GM18520 (cell line): Measurements from ENCODE around the gene POM121L12.

Experiments used
- ATAC-seq: cut with Tn5 transposase; IDR thresholded peaks from one replicate; pipeline ENCODE4 v1.9.1; 2021; ENCODE audit not compliant: unreplicated experiment

The POM121L12 gene

DNA sequence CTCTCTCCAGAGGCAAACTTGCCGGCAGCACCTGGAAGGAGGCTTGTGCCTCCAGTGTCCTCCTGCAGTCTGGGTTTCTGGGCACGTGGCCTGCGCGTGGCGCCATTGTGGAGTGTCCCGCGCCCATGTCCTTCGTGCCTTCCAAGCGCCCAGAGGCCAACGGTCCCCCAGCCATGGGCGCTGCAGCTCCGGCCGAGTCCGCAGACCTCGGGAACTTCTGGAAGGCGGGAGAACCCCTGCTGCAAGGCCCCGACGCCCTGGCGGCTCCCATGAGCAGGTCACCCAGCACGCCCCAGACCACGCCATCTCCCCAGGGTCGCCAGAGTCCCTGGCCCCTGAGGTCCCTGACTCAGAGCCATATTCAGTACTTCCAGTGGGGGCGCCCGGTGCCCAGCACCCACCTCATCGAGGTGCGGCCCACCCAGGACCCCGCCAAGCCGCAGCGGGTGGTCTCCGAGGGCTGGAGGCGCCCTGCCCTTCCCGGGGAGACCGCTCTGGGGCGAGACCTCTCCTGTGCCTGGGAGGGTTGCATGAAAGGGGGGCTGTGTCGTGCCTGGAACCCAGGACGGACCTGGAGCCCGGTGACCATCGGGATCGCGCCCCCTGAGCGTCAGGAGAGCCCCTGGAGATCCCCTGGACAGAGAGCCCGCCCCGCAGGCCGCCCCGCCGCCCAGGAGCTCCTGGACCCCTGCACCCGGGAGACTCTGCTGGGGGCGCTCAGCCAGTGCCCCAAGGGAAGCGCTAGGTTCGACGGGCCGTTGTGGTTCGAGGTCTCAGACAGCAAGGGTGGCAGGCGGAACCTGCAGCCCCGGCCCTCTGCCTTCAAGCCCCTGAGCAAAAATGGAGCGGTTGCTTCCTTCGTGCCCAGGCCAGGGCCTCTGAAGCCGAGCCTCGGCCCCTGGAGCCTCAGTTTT, at the start of gene POM121L12:
TSS of gene POM121L12 (plus strand) at position 135 of the 914 bp plus-strand sequence. CDS start at position 174, 39 bp downstream.
- ATAC-seq = no peak

DNA sequence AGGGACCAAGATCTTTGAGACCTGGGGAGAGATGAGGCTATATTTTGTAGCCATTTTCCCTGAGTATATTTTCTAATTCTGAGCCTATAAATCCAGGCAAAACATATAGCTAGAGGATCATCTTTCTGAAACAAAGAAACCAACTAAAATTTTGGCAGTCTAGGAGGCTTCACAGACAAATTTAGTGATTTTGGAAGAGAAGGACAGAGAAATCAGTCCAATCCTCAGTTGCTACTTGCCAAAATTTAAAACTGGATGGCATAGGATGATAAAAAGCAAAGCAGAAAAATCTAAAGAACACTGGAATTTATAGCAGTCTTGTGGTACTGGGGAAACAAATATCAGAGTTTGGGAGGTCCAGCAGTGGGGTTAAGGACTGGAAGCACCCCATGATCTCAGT, 43.4 kb upstream of the POM121L12 start:
- no peak for ATAC-seq

DNA sequence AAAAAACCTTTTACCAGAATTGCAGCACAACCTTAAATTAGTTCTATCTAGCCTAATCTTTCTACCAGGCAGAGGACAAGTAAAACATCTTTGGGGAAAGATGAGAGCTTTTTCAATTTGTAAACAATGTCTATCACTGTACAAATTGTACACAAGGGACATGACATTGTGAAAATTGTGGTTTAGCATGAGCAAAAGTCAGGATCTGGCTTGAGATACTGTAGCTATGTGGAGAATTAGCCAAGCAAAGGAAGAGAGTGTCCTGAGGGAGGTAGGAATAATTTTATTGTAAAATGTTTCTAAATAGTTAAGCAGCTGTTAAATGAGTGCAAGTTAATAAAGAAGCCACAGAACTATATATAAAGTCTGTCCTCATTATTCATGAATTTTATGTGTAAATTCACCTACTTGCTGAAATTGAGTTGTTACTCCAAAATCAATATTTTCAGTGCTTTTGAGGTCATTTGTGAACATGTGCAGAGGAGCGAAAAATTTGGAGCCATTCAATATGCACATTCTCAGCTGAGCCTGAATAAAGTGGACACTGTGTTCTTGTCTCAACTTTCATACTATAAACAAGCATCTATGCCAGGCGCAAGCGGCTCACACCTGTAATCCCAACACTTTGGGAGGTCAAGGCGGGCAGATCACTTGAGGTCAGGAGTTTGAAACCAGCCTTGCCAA, 42.8 kb upstream of the POM121L12 start:
- ATAC-seq = no peak

DNA sequence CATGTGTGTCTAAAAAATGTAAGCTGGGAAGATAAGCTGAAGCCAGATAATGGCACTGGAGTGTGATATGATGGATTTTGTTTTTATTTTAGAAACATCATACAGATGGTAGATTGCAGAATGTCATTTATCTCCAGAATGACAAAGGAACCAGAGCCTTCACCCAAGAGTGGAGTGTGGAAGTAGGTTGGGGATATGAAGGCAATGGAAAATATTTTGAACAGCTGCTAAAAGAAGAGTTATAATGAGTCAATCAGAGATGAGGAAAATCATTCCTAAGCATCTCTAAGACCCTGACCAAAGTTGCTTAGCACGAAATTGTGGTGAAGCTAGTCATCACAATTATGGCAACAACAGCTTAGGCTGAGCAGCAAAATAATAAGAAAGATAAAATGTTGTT, 39.8 kb upstream of the POM121L12 start:
- no peak for ATAC-seq

DNA sequence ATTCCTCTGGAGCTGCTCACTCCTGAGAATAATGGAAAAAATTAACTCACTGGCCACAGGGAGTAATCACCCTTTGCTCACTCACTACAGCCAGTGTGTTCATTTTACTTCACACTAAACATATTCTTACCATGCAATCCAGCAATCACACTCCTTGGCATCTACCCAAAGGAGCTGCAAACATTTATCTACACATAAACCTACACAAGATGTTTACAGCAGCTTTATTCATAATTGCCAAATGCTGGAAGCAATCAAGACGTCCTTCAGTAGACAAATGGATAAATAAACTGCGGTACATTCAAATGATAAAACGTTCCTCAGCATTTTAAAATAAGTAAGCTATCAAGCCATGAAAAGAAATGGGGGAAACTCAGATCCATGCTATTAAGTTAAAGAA, 34.2 kb upstream of the POM121L12 start:
- no peak for ATAC-seq

DNA sequence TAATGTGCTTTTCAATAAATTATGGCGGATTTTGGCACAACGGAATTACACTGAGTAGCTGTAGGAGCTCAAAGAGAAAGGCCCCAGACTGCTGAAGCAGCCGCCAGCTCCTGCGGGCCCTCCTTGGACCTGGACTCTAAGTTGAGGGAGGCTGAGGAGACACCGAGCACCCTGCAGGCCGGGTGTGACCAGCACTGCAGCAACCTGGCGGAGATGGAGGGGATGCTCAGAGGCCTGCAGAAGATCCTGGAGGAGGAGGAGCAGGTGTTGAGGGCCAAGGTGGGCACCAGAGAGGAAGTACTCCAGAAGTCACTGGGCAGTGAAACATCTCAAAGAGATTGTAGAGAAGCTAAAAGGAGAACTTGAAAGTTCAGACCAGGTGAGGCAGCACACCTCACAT, 33.0 kb upstream of the POM121L12 start:
- no peak for ATAC-seq

DNA sequence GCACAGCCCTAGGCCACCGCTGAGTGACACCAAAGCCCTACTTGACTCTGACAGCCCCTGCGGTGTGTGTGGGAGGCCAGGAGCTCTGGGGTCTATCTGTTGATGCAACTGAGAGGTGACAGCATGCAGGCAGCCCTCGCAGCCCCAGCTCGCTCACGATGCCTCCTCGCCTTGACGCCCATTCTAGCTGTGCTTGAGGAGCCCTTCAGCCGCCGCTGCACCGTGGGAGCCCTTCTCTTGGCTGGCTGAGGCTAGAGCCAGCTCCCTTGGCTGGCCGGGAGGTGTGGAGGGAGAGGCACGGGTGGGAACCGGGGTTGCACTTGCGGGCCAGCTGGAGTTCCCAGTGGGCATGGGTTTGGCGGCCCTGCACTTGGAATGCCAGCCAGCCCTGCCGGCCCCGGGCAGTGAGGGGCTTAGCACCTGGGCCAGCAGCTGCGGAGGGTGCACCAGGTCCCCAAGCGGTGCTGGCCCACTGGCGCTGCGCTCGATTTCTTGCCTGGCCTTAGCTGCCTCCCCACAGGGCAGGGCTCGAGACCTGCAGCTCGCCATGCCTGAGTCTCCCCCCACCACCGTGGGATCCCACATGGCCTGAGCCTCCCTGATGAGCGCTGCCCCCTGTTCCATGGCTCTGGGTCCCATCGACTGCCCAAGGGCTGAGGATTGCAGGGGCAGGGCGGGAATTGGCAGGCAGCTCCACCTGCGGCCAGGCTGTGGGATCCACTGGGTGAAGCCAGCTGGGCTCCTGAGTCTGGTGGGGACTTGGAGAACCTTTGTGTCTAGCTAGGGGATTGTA, 31.6 kb upstream of the POM121L12 start:
- no peak for ATAC-seq

DNA sequence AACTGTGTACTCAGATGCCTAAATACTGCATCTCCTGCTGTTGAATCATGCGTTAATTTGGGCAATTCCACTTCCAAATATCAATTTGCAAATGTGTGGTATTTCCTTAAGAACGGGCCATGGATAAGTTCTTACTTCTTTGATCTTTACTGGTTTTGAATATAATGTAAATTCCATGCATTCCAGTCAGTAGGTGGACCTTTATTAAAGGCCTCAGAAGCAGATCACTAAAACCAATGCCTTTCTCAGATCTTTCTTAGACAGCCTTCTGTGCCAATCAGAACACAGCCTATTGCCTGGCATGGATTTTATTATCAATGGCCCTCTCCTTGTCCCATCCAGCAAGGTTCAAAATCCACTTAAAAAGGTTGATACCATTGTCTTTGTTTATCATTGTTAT, 21.5 kb upstream of the POM121L12 start:
- ATAC-seq = no peak

DNA sequence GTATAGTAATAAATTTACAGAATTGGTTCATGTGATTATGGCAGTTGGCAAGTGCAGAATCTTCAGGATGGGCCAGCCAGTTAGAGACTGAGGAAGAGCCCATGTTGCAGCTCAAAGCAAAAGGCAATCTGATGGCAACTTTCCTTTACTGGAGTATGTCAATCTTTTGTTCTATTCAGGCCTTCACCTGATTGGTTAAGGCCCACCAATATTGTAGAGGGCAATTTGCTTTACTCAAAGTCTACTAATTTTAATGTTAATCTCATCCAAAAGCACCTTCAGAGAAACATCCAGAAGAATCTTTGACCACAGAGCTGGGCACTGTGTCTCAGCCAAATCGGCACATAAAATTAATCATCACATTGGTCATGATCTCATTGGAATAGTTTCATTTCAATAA, 20.0 kb upstream of the POM121L12 start:
- no peak for ATAC-seq

DNA sequence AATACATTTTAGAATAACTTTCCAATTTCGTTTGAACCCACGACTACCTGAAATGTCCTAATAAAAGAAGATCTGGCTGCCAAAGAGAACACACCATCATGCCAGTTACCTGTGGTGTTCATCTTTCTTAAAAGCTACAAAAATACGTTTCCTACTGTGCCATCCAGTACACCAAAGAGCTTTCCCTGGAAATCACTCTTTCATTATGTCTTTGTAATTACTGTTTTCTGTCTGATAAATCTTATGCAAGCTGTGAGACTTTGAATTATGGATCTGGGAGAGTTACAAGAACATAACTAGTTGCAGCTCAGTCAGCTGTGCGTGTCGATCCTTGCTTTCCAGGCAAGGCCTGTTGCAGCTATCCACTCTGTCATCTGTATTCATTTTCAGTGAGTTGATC, 12.5 kb upstream of the POM121L12 start:
- no peak for ATAC-seq

DNA sequence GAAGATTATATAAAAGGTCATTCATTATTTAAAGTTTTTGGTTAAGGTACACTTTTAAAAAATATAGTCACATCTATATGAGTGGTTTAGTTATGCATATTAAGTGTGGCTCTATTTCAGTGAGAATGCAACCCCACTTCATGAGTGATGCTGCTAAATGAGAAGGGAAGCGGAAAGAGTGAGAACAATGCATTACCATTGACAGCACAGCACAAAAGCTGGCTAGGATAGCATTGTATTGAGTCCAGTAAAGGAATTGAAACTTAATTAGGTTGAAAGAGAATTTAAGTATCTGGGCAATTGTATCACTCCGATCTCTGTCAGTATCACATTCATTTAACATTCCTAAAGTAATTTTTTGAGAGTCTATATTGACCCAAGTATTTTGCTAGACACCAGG, 13.2 kb downstream of the POM121L12 start:
- no peak for ATAC-seq

DNA sequence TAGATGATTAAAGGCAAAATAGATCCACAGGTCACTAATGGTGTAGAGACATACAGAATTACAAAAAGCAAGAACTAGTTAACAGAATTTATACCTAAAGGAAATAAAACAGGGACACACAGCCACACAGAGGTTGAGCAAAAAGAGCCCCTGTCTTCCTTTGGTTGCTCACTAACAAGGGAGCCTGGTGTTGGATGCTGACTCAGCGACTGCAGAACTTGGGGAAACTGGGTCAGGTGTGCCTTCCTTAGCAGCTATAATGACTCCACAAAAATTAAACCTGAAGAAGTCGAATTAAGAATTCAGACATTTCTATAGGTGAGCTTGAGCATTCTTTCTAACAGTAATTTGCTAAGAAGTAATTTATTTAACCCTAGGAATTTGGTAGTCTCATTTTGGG, 15.0 kb downstream of the POM121L12 start:
- no peak for ATAC-seq

DNA sequence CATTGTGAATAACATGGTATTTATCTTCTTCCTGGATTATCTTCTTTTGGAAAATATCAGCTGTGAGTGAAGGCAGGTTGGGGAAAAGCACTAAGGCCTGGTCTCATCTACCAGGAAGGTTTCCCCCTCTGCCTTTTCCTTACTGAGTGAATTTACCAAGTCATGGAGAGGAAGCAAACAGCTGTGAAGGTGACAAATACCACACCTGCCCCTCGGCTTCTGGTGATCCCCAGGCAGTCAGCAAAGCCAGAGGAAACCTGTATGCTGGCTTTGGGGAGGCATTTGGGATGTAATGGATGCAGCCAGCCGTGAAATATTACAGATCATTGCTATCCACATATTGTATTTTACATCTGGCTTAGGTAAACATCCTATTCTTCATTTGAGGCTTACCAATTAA, 24.2 kb downstream of the POM121L12 start:
- ATAC-seq = no peak

DNA sequence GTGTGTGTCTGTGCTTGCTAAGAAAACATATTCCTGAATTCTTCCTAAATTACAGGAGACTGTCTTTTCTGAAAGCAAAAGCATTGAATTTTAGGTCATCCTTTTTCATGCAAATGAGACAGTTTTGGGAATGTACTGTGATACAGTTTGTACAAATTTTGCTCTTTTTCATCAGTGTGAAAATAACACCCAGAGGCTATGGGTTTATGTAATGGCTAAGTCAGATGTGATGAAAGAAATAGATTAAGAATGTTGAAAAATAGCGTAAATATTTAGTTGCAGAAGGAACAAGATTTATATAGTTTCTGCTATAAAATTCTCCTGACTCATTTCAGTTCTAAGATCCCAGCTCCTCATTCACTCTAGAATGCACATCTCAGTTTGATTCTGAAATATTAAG, 24.6 kb downstream of the POM121L12 start:
- ATAC-seq = no peak

DNA sequence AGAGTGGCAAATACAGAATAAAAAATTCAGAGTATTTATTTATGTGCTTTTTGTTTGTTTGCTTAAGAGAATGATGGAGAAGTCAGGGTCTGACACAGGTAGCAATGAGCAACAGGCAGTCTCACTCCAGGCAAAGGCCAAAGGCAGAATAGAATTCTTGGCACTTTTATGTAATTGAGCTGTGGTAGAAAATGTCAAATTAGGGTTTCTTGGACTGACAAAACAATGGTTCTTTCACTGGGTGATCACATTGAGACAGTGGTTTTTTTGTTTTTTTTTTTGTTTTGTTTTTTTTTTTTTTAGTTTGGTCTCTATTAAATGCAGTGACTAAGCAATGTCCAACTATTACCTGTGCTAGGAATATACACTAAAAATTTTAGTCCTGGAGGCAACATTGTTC, 27.4 kb downstream of the POM121L12 start:
- ATAC-seq = no peak

DNA sequence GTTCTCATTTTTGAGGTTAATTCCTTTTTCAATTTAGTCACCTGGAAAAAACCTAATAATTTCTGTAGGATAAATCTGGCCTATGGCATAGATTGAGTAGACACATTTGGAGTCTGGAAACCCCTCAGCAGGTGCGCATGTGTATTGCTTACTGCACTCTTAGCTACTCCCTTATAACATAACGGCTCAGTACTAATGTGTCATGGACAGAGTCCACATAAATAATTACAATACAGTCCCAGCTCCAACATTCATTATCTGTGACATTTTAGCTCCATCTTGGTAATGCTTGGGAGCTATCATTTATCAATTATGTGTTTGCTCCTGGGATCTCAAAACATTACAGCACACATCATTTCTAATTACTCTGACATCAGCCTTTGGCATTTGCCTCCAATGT, 33.2 kb downstream of the POM121L12 start:
- ATAC-seq = no peak

DNA sequence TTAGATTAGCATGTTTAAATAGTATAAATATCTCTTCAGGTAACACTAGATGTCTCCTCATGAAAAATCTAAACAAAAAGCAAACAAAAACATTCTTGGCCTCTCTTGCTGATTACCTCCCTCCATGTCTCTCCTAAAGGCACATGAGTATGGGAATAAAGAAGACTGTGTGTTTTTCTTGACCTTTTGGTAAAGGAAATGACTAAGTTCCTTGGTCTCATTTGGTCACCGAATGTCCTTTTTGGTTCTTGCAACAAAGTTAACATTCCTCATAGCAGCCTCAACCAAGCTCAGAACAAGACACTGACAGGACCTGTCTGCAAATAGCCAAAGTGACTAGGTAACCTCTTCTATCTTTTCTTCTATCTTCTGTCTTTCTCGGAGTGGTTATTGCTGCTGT, 35.5 kb downstream of the POM121L12 start:
- ATAC-seq = no peak
